Left lung (tissue), 10 donors: ENCODE results near the gene DDIT3. TPM values are rescaled to one million over a fixed set of nuclear protein-coding genes. Genes with fewer than 3 reads are reported as not detected.
A peak's percentile ranks its signal among the peaks of the same experiment; 100 is the strongest.

ENCODE experiments used
- ATAC-seq: fragments of 200-7000 bp; cut with Tn5 transposase; one replicate; pipeline ENCODE4 v1.9.1; 2020; ENCODE audit warnings: moderate library complexity
- DNase-seq, 4 donors: peaks; one replicate each; pipeline ENCODE4 v3.0.0-alpha.2; 2013 to 2020
- H3K27ac ChIP-seq, 2 donors: fragments of 200-600 bp; sonication (generic) in 1 of 2; one replicate each; pipeline versions ENCODE4 v1.5.0 to v1.8.0; 2020 to 2021
- H3K27me3 ChIP-seq, 2 donors: fragments of 200-600 bp; sonication (generic) in 1 of 2; one replicate each; pipeline versions ENCODE4 v1.5.0 to v1.8.0; 2020 to 2021
- H3K36me3 ChIP-seq, 2 donors: fragments of 200-600 bp; sonication (generic) in 1 of 2; one replicate each; pipeline versions ENCODE4 v1.5.0 to v1.8.0; 2020 to 2021
- H3K4me1 ChIP-seq, 2 donors: fragments of 200-600 bp; one replicate each; pipeline ENCODE4 v1.8.0; 2021
- H3K4me3 ChIP-seq, 2 donors: fragments of 200-600 bp; sonication (generic) in 1 of 2; one replicate each; pipeline versions ENCODE4 v1.5.0 to v1.8.0; 2020 to 2021; ENCODE audit warnings: mild to moderate bottlenecking in 1 of 2
- H3K9me3 ChIP-seq, 2 donors: fragments of 200-600 bp; sonication (generic) in 1 of 2; one replicate each; pipeline versions ENCODE4 v1.5.0 to v1.8.0; 2020 to 2021
- CTCF ChIP-seq, 2 donors: fragments of 200-600 bp; sonication (generic) in 1 of 2; IDR thresholded peaks; one replicate each; pipeline versions ENCODE4 v1.5.0 to v1.8.0; 2021; ENCODE audit warnings: antibody characterized with exemption in 2 of 2
- intact Hi-C, 2 donors: fragments of 100-400 bp; cut with DNase I; formaldehyde crosslinking; loops; one replicate each; pipeline versions ENCODE4 v1.11.2 to v1.14.2; 2022
- polyA plus RNA-seq, 6 donors: library from polyadenylated mRNA; unstranded; fragments of 120-200 nt; gene quantifications; one replicate each; pipeline ENCODE4 v1.2.1, GENCODE V29; 2013; ENCODE audit not compliant: insufficient read length in 6 of 6
- total RNA-seq, 2 donors: library from RNA; stranded (reverse); fragmentation: NEBNext Ultra II Directional; extraction: Animal tissue kit (Norgen Biotek cat#: 25700); gene quantifications; one replicate each; pipeline ENCODE4 v1.2.1, GENCODE V29; 2021
- donor health status: DM: no; HTN: yes; CAD: no.
- donor health status: DM: no; HTN: no; CAD: no.

DDIT3 gene
- total and polyA plus RNA-seq, 8 donors = 16.4 to 29.4 (median 19.3) TPM

GRCh38 chr12:57522887-57523705, 2.8 kb upstream of the DDIT3 start:
- DNase-seq = peak; percentile 54 to 89 (median 87)
- Histone ChIP-seq H3K4me3 (peak overlapping the region; percentile 49 to 95), H3K27ac (peak overlapping the region; percentile 95 to 97), H3K27me3 (no peaks in the 10 kb centered on the region), H3K9me3 (no peaks in the 10 kb centered on the region), H3K4me1 (peaks cover 38 to 59% of the 10 kb centered on the region in 2 donors), H3K36me3 (peaks cover 0 to 48% of the 10 kb centered on the region in 2 donors)
- ATAC-seq = peak; percentile 1
- no peak for TF ChIP-seq CTCF (IDR thresholded peaks at IDR 0.05)
- intact Hi-C loops = no loop called here

GRCh38 chr12:57522011-57522886, 1.9 kb upstream of the DDIT3 start, which contains the start of gene MBD6:
MBD6 (plus strand) TSS chr12:57522824; CDS start chr12:57524304, 1,480 bp downstream.
- Histone ChIP-seq H3K27ac (peak within 1 kb of the TSS; percentile 95 to 97), H3K27me3 (no peaks in the 10 kb centered on the region), H3K4me1 (peaks cover 45 to 67% of the 10 kb centered on the region in 2 donors), H3K4me3 (peak within 1 kb of the TSS; percentile 49 to 95), H3K36me3 (peaks cover 0 to 48% of the 10 kb centered on the region in 2 donors), H3K9me3 (no peaks in the 10 kb centered on the region)
- DNase-seq = peak; percentile 88 to 97 (median 94)
- ATAC-seq = peak; percentile 46
- intact Hi-C loops = no loop called here
- TF ChIP-seq CTCF (IDR thresholded peaks at IDR 0.05) = no peak

- peak overlapping the region; percentile 95 to 97 for H3K27ac ChIP-seq
- peaks cover 45 to 74% of the 10 kb centered on the region in 2 donors for H3K4me1 ChIP-seq
- H3K9me3 ChIP-seq = no peaks in the 10 kb centered on the region
- peak; percentile 2 for ATAC-seq
- no peaks in the 10 kb centered on the region for H3K27me3 ChIP-seq
- peaks cover 0 to 48% of the 10 kb centered on the region in 2 donors for H3K36me3 ChIP-seq
- intact Hi-C loops = no loop called here
- no peak for TF ChIP-seq CTCF (IDR thresholded peaks at IDR 0.05)
- DNase-seq = peak in 3 of 4 donors; percentile 58 to 81 (median 61)
- peak overlapping the region in 1 of 2 donors; percentile 95 for H3K4me3 ChIP-seq
Measured at GRCh38 chr12:57521525-57522010, 1.3 kb upstream of the DDIT3 start.

GRCh38 chr12:57519796-57520052, 590 bp downstream of the DDIT3 start:
- H3K4me1 ChIP-seq = peaks cover 41 to 66% of the 10 kb centered on the region in 2 donors

More at GRCh38 chr12:57519796-57520052, 590 bp downstream of the DDIT3 start:
- TF ChIP-seq CTCF (IDR thresholded peaks at IDR 0.05) = no peak
- ATAC-seq = no peak
- intact Hi-C loops = no loop called here
- Histone ChIP-seq H3K4me3 (peak overlapping the region; percentile 55 to 95), H3K9me3 (no peaks in the 10 kb centered on the region), H3K27ac (peak overlapping the region; percentile 91 to 97), H3K27me3 (no peaks in the 10 kb centered on the region), H3K36me3 (peaks cover 0 to 48% of the 10 kb centered on the region in 2 donors)
- DNase-seq = no peak
